Caco-2 (cell line): Measurements from ENCODE around the gene RNF32. TPM values are rescaled to one million over a fixed set of nuclear protein-coding genes. Genes with fewer than 3 reads are reported as not detected.
A peak's percentile ranks its signal among the peaks of the same experiment; 100 is the strongest.

ENCODE experiments used
- BruUV-seq: library from RNA; stranded (reverse); fragments of 400-500 nt; replicated peaks from 2 replicates; lab custom pipeline; 2021; lab: Mats Ljungman, UMichigan
- CTCF ChIA-PET: fragments of 300-600 bp; sonication (Branson Sonifier 250); formaldehyde crosslinking; loops from one replicate; lab custom pipeline; 2022; ENCODE audit warnings: antibody characterized with exemption; lab: Charles Lee
- POLR2A ChIA-PET: fragments of 300-600 bp; sonication (Branson Sonifier 250); formaldehyde crosslinking; loops from one replicate; lab custom pipeline; 2022; ENCODE audit warnings: antibody characterized with exemption; lab: Charles Lee
- DNase-seq, 2 experiments: peaks; one replicate each; pipeline versions ENCODE4 v3.0.0 to v3.0.0-alpha.2; 2020 to 2022
- H3K27me3 ChIP-seq: replicated peaks from 2 replicates; pipeline ENCODE4 v1.6.0; 2011; ENCODE audit warnings: low read length; ENCODE audit not compliant: control insufficient read depth, insufficient read depth
- H3K36me3 ChIP-seq: 2 replicates; pipeline ENCODE4 v1.5.1; 2011; ENCODE audit warnings: low read length; ENCODE audit not compliant: control insufficient read depth, insufficient read depth
- H3K4me1 ChIP-seq: fragments of 250-450 bp; sonication (Bioruptor Pico); 2 replicates; pipeline ENCODE4 v1.5.1; 2020; ENCODE audit warnings: mild to moderate bottlenecking
- H3K4me3 ChIP-seq: 2 replicates; pipeline ENCODE4 v1.5.1; 2011; ENCODE audit warnings: low read depth, mild to moderate bottlenecking, control low read depth, low read length
- H3K9me3 ChIP-seq: fragments of 250-450 bp; sonication (Bioruptor Pico); 2 replicates; pipeline ENCODE4 v1.5.1; 2020; ENCODE audit warnings: mild to moderate bottlenecking, moderate library complexity
- H3K27ac Mint-ChIP-seq: one replicate; pipeline ENCODE4 v1.8.0; 2022; ENCODE audit warnings: mixed read lengths; ENCODE audit not compliant: unreplicated experiment
- H3K27me3 Mint-ChIP-seq: one replicate; pipeline ENCODE4 v1.8.0; 2022; ENCODE audit warnings: mixed read lengths; ENCODE audit not compliant: insufficient read depth, unreplicated experiment
- H3K36me3 Mint-ChIP-seq: one replicate; pipeline ENCODE4 v1.8.0; 2022; ENCODE audit warnings: mild to moderate bottlenecking, mixed read lengths; ENCODE audit not compliant: insufficient read depth, unreplicated experiment
- H3K4me1 Mint-ChIP-seq: one replicate; pipeline ENCODE4 v1.8.0; 2022; ENCODE audit warnings: low read depth, mixed read lengths; ENCODE audit not compliant: unreplicated experiment
- H3K4me3 Mint-ChIP-seq: one replicate; pipeline ENCODE4 v1.8.0; 2022; ENCODE audit warnings: mild to moderate bottlenecking, moderate library complexity, mixed read lengths; ENCODE audit not compliant: unreplicated experiment
- H3K9me3 Mint-ChIP-seq: one replicate; pipeline ENCODE4 v1.8.0; 2022; ENCODE audit warnings: mixed read lengths; ENCODE audit not compliant: unreplicated experiment
- intact Hi-C: fragments of 100-400 bp; cut with micrococcal nuclease; formaldehyde crosslinking; loops from one replicate; pipeline ENCODE4 v1.10.0; 2022; ENCODE audit not compliant: unreplicated experiment
- total RNA-seq: library from RNA; stranded (reverse); gene quantifications from 2 replicates; pipeline ENCODE4 v1.2.3, GENCODE V29; 2022
- TF ChIP-seq, protein P1 (sequence below), 2 experiments: fragments of 200-600 bp in 1 of 2; IDR thresholded peaks; 1 replicate in 1 of 2; 2 replicates in 1 of 2; pipeline versions ENCODE4 v1.5.1 to v1.8.0; 2011 to 2022; ENCODE audit warnings: antibody characterized with exemption in 1 of 2, control low read depth in 1 of 2, inconsistent platforms in 1 of 2, low read depth in 1 of 2, low read length in 1 of 2, mild to moderate bottlenecking in 1 of 2, moderate library complexity in 1 of 2; ENCODE audit not compliant: insufficient read depth in 1 of 2, severe bottlenecking in 1 of 2, unreplicated experiment in 1 of 2

RNF32 gene
- total RNA-seq, 1 experiment from 2014 or later = 26.0 TPM

- Mint-ChIP-seq H3K27me3 (no peaks in the 10 kb centered on the region), H3K36me3 (peaks cover 15% of the 10 kb centered on the region), H3K4me3 (peak overlapping the region; percentile 4), H3K9me3 (peaks cover 7% of the 10 kb centered on the region), H3K4me1 (peaks cover 45% of the 10 kb centered on the region), H3K27ac (peak overlapping the region; percentile 93)
- ChIA-PET POLR2A (interaction anchor here (0.8 kb wide), 1 partner anchor 36 kb away, joined by 3 read pairs; no protein-coding TSS in a partner anchor), CTCF (no interaction called here)
- no peaks in the 10 kb centered on the region for H3K27me3 ChIP-seq
- no peaks in the 10 kb centered on the region for H3K36me3 ChIP-seq
- H3K4me3 ChIP-seq = no peak overlapping the region
- TF ChIP-seq, protein P1, sequence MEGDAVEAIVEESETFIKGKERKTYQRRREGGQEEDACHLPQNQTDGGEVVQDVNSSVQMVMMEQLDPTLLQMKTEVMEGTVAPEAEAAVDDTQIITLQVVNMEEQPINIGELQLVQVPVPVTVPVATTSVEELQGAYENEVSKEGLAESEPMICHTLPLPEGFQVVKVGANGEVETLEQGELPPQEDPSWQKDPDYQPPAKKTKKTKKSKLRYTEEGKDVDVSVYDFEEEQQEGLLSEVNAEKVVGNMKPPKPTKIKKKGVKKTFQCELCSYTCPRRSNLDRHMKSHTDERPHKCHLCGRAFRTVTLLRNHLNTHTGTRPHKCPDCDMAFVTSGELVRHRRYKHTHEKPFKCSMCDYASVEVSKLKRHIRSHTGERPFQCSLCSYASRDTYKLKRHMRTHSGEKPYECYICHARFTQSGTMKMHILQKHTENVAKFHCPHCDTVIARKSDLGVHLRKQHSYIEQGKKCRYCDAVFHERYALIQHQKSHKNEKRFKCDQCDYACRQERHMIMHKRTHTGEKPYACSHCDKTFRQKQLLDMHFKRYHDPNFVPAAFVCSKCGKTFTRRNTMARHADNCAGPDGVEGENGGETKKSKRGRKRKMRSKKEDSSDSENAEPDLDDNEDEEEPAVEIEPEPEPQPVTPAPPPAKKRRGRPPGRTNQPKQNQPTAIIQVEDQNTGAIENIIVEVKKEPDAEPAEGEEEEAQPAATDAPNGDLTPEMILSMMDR (IDR thresholded peaks at IDR 0.05; ENCODE audit: insufficient read depth in 1 of 2, low read depth in 1 of 2, low read length in 1 of 2, severe bottlenecking in 1 of 2, unreplicated experiment in 1 of 2) = no peak
- DNase-seq = no peak
- BruUV-seq = no TSS peak
- intact Hi-C loops = no loop called here
- H3K4me1 ChIP-seq = peaks cover 46% of the 10 kb centered on the region
- 0 out of 2 replicates have a peak, but pooled peaks cover 1% of the 10 kb centered on the region for H3K9me3 ChIP-seq
Observed at GRCh38 chr7:156603011-156603410, 37.6 kb upstream of the RNF32 start.

DNA sequence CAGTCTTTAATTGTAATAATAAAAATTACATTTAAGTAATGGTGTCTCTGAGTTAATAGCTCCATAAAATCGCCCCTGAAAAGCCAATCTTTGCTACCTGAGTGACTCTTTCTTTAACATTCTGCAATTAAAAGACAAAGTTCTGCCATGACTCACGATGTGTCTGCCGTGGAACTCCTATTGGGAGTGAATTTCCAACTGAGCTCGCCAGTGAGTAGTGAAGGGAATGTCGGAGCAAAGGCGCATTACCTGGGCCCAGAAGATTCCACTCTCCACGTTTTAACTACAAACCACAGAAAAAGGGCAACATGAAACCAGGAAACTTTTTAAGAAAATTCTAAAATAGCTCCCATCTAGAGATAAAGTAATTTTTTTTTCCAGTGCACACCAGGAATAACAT is 36.9 kb upstream of the RNF32 start:
- Mint-ChIP-seq H3K27me3 (no peaks in the 10 kb centered on the region), H3K27ac (peak overlapping the region; percentile 17), H3K4me1 (peaks cover 48% of the 10 kb centered on the region), H3K9me3 (peaks cover under 1% of the 10 kb centered on the region), H3K36me3 (peaks cover 15% of the 10 kb centered on the region), H3K4me3 (no peak overlapping the region)
- TF ChIP-seq, protein P1 (IDR thresholded peaks at IDR 0.05; ENCODE audit: insufficient read depth in 1 of 2, low read depth in 1 of 2, low read length in 1 of 2, severe bottlenecking in 1 of 2, unreplicated experiment in 1 of 2) = no peak
- intact Hi-C loops = no loop called here
- CTCF ChIA-PET = no interaction called here
- H3K27me3 ChIP-seq = no peaks in the 10 kb centered on the region
- no TSS peak for BruUV-seq
- POLR2A ChIA-PET = no interaction called here
- no peaks in the 10 kb centered on the region for H3K9me3 ChIP-seq
- no peak for DNase-seq
- peaks cover 52% of the 10 kb centered on the region for H3K4me1 ChIP-seq
- H3K4me3 ChIP-seq = no peak overlapping the region
- H3K36me3 ChIP-seq = no peaks in the 10 kb centered on the region

- peak overlapping the region; percentile 17 for H3K27ac Mint-ChIP-seq
Observed at GRCh38 chr7:156604311-156604710, 36.3 kb upstream of the RNF32 start.

More at GRCh38 chr7:156604311-156604710, 36.3 kb upstream of the RNF32 start:
- Mint-ChIP-seq H3K27me3 (no peaks in the 10 kb centered on the region), H3K4me1 (peaks cover 53% of the 10 kb centered on the region), H3K4me3 (no peak overlapping the region), H3K9me3 (no peaks in the 10 kb centered on the region), H3K36me3 (peaks cover 20% of the 10 kb centered on the region)
- Histone ChIP-seq H3K4me1 (peaks cover 58% of the 10 kb centered on the region), H3K4me3 (no peak overlapping the region), H3K27me3 (no peaks in the 10 kb centered on the region), H3K9me3 (no peaks in the 10 kb centered on the region), H3K36me3 (no peaks in the 10 kb centered on the region)
- BruUV-seq = no TSS peak
- POLR2A ChIA-PET = no interaction called here
- CTCF ChIA-PET = no interaction called here
- intact Hi-C loops = no loop called here
- no peak for DNase-seq
- TF ChIP-seq, protein P1 (IDR thresholded peaks at IDR 0.05; ENCODE audit: insufficient read depth in 1 of 2, low read depth in 1 of 2, low read length in 1 of 2, severe bottlenecking in 1 of 2, unreplicated experiment in 1 of 2) = no peak
